PC-3 (cell line): ENCODE data around the gene KIAA2012. TPM values are rescaled to one million over a fixed set of nuclear protein-coding genes. Genes with fewer than 3 reads are reported as not detected.

Source experiments
- ATAC-seq: fragments of 200-7000 bp; cut with Tn5 transposase; 2 replicates; pipeline ENCODE4 v1.9.1; 2020; ENCODE audit warnings: mild to moderate bottlenecking, moderate library complexity
- BruUV-seq: library from RNA; stranded (reverse); fragments of 400-500 nt; replicated peaks from 2 replicates; lab custom pipeline; 2021; lab: Mats Ljungman, UMichigan
- CTCF ChIA-PET: fragments of 300-600 bp; sonication (Branson Sonifier 250); formaldehyde crosslinking; loops from one replicate; lab custom pipeline; 2022; ENCODE audit warnings: antibody characterized with exemption; lab: Charles Lee
- POLR2A ChIA-PET: fragments of 300-600 bp; sonication (Branson Sonifier 250); formaldehyde crosslinking; loops from one replicate; lab custom pipeline; 2022; ENCODE audit warnings: antibody characterized with exemption; ENCODE audit not compliant: unreplicated experiment; lab: Charles Lee
- DNase-seq: peaks from one replicate; pipeline ENCODE4 v3.0.0-alpha.2; 2015
- H2AFZ ChIP-seq: fragments of 300-600 bp; sonication (generic); 2 replicates; pipeline ENCODE4 v1.6.0; 2016; ENCODE audit warnings: antibody characterized with exemption, low read length
- H3F3A ChIP-seq: fragments of 300-600 bp; sonication (generic); one replicate; pipeline ENCODE4 v1.6.0; 2017; ENCODE audit warnings: antibody characterized with exemption, low read length, control low read depth, mild to moderate bottlenecking; ENCODE audit not compliant: unreplicated experiment
- H3K27ac ChIP-seq: fragments of 300-600 bp; sonication (generic); 2 replicates; pipeline ENCODE4 v1.5.1; 2016; ENCODE audit warnings: mild to moderate bottlenecking, low read length
- H3K27me3 ChIP-seq: fragments of 300-600 bp; sonication (generic); 2 replicates; pipeline ENCODE4 v1.6.1; 2016; ENCODE audit warnings: low read length, mixed read lengths
- H3K36me3 ChIP-seq: fragments of 300-600 bp; sonication (generic); 2 replicates; pipeline ENCODE4 v1.6.1; 2016; ENCODE audit warnings: low read depth, mixed run types, low read length, mixed read lengths
- H3K4me1 ChIP-seq: fragments of 300-600 bp; sonication (generic); 2 replicates; pipeline ENCODE4 v1.5.1; 2016; ENCODE audit warnings: low read length; ENCODE audit not compliant: insufficient read depth
- H3K4me2 ChIP-seq: fragments of 300-600 bp; sonication (generic); 2 replicates; pipeline ENCODE4 v1.6.0; 2016; ENCODE audit warnings: low read length
- H3K4me3 ChIP-seq: fragments of 300-600 bp; sonication (generic); 2 replicates; pipeline ENCODE4 v1.5.1; 2016; ENCODE audit warnings: mild to moderate bottlenecking, low read length, mixed read lengths
- H3K79me2 ChIP-seq: fragments of 300-600 bp; sonication (generic); 2 replicates; pipeline ENCODE4 v1.6.1; 2017; ENCODE audit warnings: low read length, mixed read lengths
- H3K9ac ChIP-seq: fragments of 300-600 bp; sonication (generic); 2 replicates; pipeline ENCODE4 v1.6.0; 2016; ENCODE audit warnings: mild to moderate bottlenecking, low read length
- H3K9me2 ChIP-seq: fragments of 300-600 bp; sonication (generic); replicated peaks from 2 replicates; pipeline ENCODE4 v1.6.1; 2016; ENCODE audit warnings: mixed run types, low read length, mixed read lengths
- H3K9me3 ChIP-seq: fragments of 300-600 bp; sonication (generic); 2 replicates; pipeline ENCODE4 v1.6.1; 2016; ENCODE audit warnings: low read length, mixed read lengths
- H4K20me1 ChIP-seq: fragments of 300-600 bp; sonication (generic); 2 replicates; pipeline ENCODE4 v1.6.1; 2016; ENCODE audit warnings: low read length, mixed read lengths
- CTCF ChIP-seq: fragments of 300-600 bp; sonication (generic); conservative IDR thresholded peaks from 2 replicates; pipeline ENCODE4 v1.5.1; 2017; ENCODE audit warnings: antibody characterized with exemption, low read depth, mild to moderate bottlenecking, low read length
- EZH2 ChIP-seq: fragments of 300-600 bp; sonication (generic); IDR thresholded peaks from one replicate; pipeline ENCODE4 v1.6.1; 2017; ENCODE audit warnings: antibody characterized with exemption, mild to moderate bottlenecking, low read length; ENCODE audit not compliant: unreplicated experiment
- EZH2phosphoT487 ChIP-seq: fragments of 300-600 bp; sonication (generic); IDR thresholded peaks from 2 replicates; pipeline ENCODE4 v1.6.1; 2018; ENCODE audit warnings: mild to moderate bottlenecking, antibody characterized with exemption, low read length, borderline replicate concordance
- intact Hi-C: fragments of 100-400 bp; cut with micrococcal nuclease; formaldehyde crosslinking; loops from 2 replicates; pipeline ENCODE4 v1.9.0; 2023
- total RNA-seq: library from RNA; depleted of rRNA; stranded (reverse); fragments of >200 nt; gene quantifications from 2 replicates; pipeline ENCODE4 v1.2.3, GENCODE V29; 2014

The KIAA2012 gene
- total RNA-seq, 1 experiment from 2014 or later: not detected

GRCh38 chr2:202149155-202149762, 76.2 kb downstream of the KIAA2012 start:
- Histone ChIP-seq H3K9me3 (no peaks in the 10 kb centered on the region), H3K4me3 (no peak overlapping the region), H4K20me1 (no peaks in the 10 kb centered on the region), H3K9ac (no peak overlapping the region), H3K79me2 (no peaks in the 10 kb centered on the region), H3K9me2 (no peaks in the 10 kb centered on the region), H3K4me1 (0 out of 2 replicates have a peak, but pooled peaks cover 7% of the 10 kb centered on the region), H3K36me3 (no peaks in the 10 kb centered on the region), H3K4me2 (no peak overlapping the region), H3F3A (no peaks in the 10 kb centered on the region), H2AFZ (no peak overlapping the region), H3K27ac (no peak overlapping the region), H3K27me3 (no peaks in the 10 kb centered on the region)
- no peak for TF ChIP-seq EZH2
- TF ChIP-seq EZH2phosphoT487: no peak
- TF ChIP-seq CTCF: no peak
- intact Hi-C loops: no loop called here
- DNase-seq (no peak), ATAC-seq (no peak)
- CTCF ChIA-PET: no interaction called here
- BruUV-seq: no TSS peak
- POLR2A ChIA-PET: no interaction called here

- ChIA-PET CTCF (no interaction called here), POLR2A (no interaction called here)
- Histone ChIP-seq H3K36me3 (no peaks in the 10 kb centered on the region), H3K4me3 (no peak overlapping the region), H4K20me1 (no peaks in the 10 kb centered on the region), H3F3A (no peaks in the 10 kb centered on the region), H3K9me2 (no peaks in the 10 kb centered on the region), H3K4me1 (0 out of 2 replicates have a peak, but pooled peaks cover 7% of the 10 kb centered on the region), H3K27me3 (no peaks in the 10 kb centered on the region), H3K9ac (no peak overlapping the region), H2AFZ (no peak overlapping the region), H3K79me2 (no peaks in the 10 kb centered on the region), H3K4me2 (no peak overlapping the region), H3K9me3 (no peaks in the 10 kb centered on the region), H3K27ac (no peak overlapping the region)
- no peak for TF ChIP-seq EZH2
- no peak for TF ChIP-seq EZH2phosphoT487
- TF ChIP-seq CTCF: no peak
- no peak for ATAC-seq
- no TSS peak for BruUV-seq
- DNase-seq: no peak
- intact Hi-C loops: no loop called here
Observed at GRCh38 chr2:202149936-202150335, 76.9 kb downstream of the KIAA2012 start.

DNA sequence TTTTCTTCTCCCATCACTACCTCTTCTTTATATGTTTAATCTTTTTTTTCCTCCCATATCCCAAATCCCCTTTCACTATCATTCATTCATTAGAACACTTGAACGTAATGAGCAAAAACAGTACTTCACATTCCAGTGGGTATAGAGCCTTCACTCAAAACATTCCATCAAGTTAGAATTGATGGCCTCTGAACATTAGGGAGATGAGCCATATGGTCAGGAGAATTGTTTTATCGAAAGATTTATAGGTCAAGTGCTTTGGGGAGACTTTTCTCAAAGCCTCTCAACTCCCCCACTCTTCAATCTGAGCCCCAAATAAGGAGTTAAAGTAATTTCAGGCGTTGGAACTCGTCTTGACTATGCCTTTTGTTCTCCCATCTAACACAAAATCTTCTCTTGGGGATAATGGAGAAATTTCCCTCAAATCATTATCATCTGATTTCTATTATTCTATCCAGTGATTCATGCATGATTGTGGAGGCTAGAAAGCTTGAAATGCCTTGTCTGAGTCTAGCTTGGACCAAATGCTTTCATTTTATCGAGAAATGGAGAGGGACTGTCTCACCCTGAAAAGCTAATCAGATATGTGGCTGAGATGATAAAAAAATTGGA, 79.2 kb downstream of the KIAA2012 start:
- CTCF ChIA-PET: no interaction called here
- no peak overlapping the region for H3K9ac ChIP-seq
- 0 out of 2 replicates have a peak, but pooled peaks cover 7% of the 10 kb centered on the region for H3K4me1 ChIP-seq
- BruUV-seq: no TSS peak
- no peaks in the 10 kb centered on the region for H3K36me3 ChIP-seq
- H3K79me2 ChIP-seq: no peaks in the 10 kb centered on the region
- intact Hi-C loops: no loop called here
- H3K4me3 ChIP-seq: no peak overlapping the region
- H3K9me2 ChIP-seq: no peaks in the 10 kb centered on the region
- no peak for TF ChIP-seq CTCF
- H3K4me2 ChIP-seq: no peak overlapping the region
- POLR2A ChIA-PET: no interaction called here
- no peak for DNase-seq
- ATAC-seq: no peak
- H2AFZ ChIP-seq: no peak overlapping the region
- H4K20me1 ChIP-seq: no peaks in the 10 kb centered on the region
- H3F3A ChIP-seq: no peaks in the 10 kb centered on the region
- H3K9me3 ChIP-seq: no peaks in the 10 kb centered on the region
- no peak overlapping the region for H3K27ac ChIP-seq
- no peaks in the 10 kb centered on the region for H3K27me3 ChIP-seq
